GM21825 (cell line): ENCODE results near the gene GNAT2.

Experiments used
- ATAC-seq: cut with Tn5 transposase; IDR thresholded peaks from one replicate; pipeline ENCODE4 v1.9.1; 2021; ENCODE audit warnings: mild to moderate bottlenecking, moderate library complexity; ENCODE audit not compliant: unreplicated experiment

Gene GNAT2

GRCh38 chr1:109642626-109643025, 23.2 kb upstream of the GNAT2 start:
- ATAC-seq: no peak

- ATAC-seq: no peak
Observed at GRCh38 chr1:109641861-109642260, 22.4 kb upstream of the GNAT2 start.

GRCh38 chr1:109641078-109641740, 21.8 kb upstream of the GNAT2 start:
- no peak for ATAC-seq

GRCh38 chr1:109640285-109640865, 21.0 kb upstream of the GNAT2 start:
- ATAC-seq: peak; percentile 59

- ATAC-seq: no peak
Observed at GRCh38 chr1:109639841-109640184, 20.4 kb upstream of the GNAT2 start.

GRCh38 chr1:109639063-109639840, 19.8 kb upstream of the GNAT2 start:
- ATAC-seq: no peak

- no peak for ATAC-seq
Observed at GRCh38 chr1:109637446-109637845, 18.0 kb upstream of the GNAT2 start.

GRCh38 chr1:109636201-109636952, 17.0 kb upstream of the GNAT2 start:
- ATAC-seq: no peak

- no peak for ATAC-seq
Observed at GRCh38 chr1:109635862-109636200, 16.4 kb upstream of the GNAT2 start.

GRCh38 chr1:109634771-109635750, 15.6 kb upstream of the GNAT2 start:
- ATAC-seq: no peak

- no peak for ATAC-seq
Observed at GRCh38 chr1:109634292-109634691, 14.9 kb upstream of the GNAT2 start.

GRCh38 chr1:109632671-109633346, 13.4 kb upstream of the GNAT2 start:
- no peak for ATAC-seq

GRCh38 chr1:109631513-109632505, 12.4 kb upstream of the GNAT2 start:
- no peak for ATAC-seq

GRCh38 chr1:109630898-109631512, 11.6 kb upstream of the GNAT2 start:
- no peak for ATAC-seq

GRCh38 chr1:109630081-109630897, 10.9 kb upstream of the GNAT2 start:
- no peak for ATAC-seq

GRCh38 chr1:109629372-109630030, 10.1 kb upstream of the GNAT2 start:
- ATAC-seq: no peak
